Thoracic aorta (tissue), 2 donors: ENCODE data around the gene GAGE13. TPM values are rescaled to one million over a fixed set of nuclear protein-coding genes. Genes with fewer than 3 reads are reported as not detected.
"Not testable (repeated sequence)": the region's sequence is repeated elsewhere in the genome, so short reads cannot be mapped to it uniquely, and the experiment has no call there.

Experiments
- ATAC-seq: fragments of 150-250 bp; one replicate; pipeline ENCODE4 v1.8.0; 2017; ENCODE audit warnings: low read depth; ENCODE audit not compliant: insufficient number of reproducible peaks, low FRiP score
- DNase-seq: peaks from one replicate; pipeline ENCODE4 v3.0.0-alpha.2; 2020; ENCODE audit warnings: low spot score
- H3K27ac ChIP-seq, 2 donors: fragments of 200-600 bp; sonication (generic); 1 replicate in 1 of 2; 2 replicates in 1 of 2; pipeline ENCODE4 v1.5.1; 2016; ENCODE audit warnings: mild to moderate bottlenecking in 2 of 2, moderate library complexity in 2 of 2
- H3K27me3 ChIP-seq: fragments of 200-600 bp; sonication (generic); replicated peaks from 2 replicates; pipeline ENCODE4 v1.6.0; 2016; ENCODE audit warnings: mild to moderate bottlenecking; ENCODE audit not compliant: insufficient read depth
- H3K36me3 ChIP-seq: fragments of 200-600 bp; sonication (generic); one replicate; pipeline ENCODE4 v1.5.1; 2016
- H3K4me1 ChIP-seq, 2 donors: fragments of 200-600 bp; sonication (generic); 1 replicate in 1 of 2; 2 replicates in 1 of 2; pipeline versions ENCODE4 v1.5.1 to v1.6.0; 2016; ENCODE audit warnings: low read depth in 2 of 2, mild to moderate bottlenecking in 1 of 2; ENCODE audit not compliant: control insufficient read depth in 1 of 2
- H3K4me3 ChIP-seq: fragments of 200-600 bp; sonication (generic); 2 replicates; pipeline ENCODE4 v1.5.1; 2016; ENCODE audit warnings: mild to moderate bottlenecking
- H3K9me3 ChIP-seq: fragments of 200-600 bp; sonication (generic); 2 replicates; pipeline ENCODE4 v1.5.1; 2016
- CTCF ChIP-seq: fragments of 200-600 bp; sonication (generic); IDR thresholded peaks from one replicate; pipeline ENCODE4 v1.5.1; 2019; ENCODE audit warnings: antibody characterized with exemption
- total RNA-seq, 2 donors: library from RNA; depleted of rRNA; stranded (reverse); fragments of >200 nt; gene quantifications; one replicate each; pipeline versions ENCODE4 v1.1.0 to v1.2.3, GENCODE V29; 2016

GAGE13 gene
- total RNA-seq, 2 donors from 2014 or later, result not detected

GRCh38 chrX:49312176-49312575 is 19.2 kb upstream of the GAGE13 start:
- ATAC-seq, result no peak
- DNase-seq, result no peak
- Histone ChIP-seq H3K9me3 (no peaks in the 10 kb centered on the region), H3K4me3 (no peak overlapping the region), H3K4me1 (peaks cover 0 to 7% of the 10 kb centered on the region in 2 donors), H3K27me3 (no peaks in the 10 kb centered on the region), H3K27ac (no peak overlapping the region), H3K36me3 (no peaks in the 10 kb centered on the region)
- no peak for TF ChIP-seq CTCF

- Histone ChIP-seq H3K36me3 (no peaks in the 10 kb centered on the region), H3K9me3 (no peaks in the 10 kb centered on the region), H3K4me1 (no peaks in the 10 kb centered on the region), H3K27ac (no peak overlapping the region), H3K4me3 (no peak overlapping the region), H3K27me3 (no peaks in the 10 kb centered on the region)
- ATAC-seq (no peak), DNase-seq (no peak)
- no peak for TF ChIP-seq CTCF
Measured at GRCh38 chrX:49316085-49316484, 15.3 kb upstream of the GAGE13 start.

GRCh38 chrX:49321737-49322136 is 9.6 kb upstream of the GAGE13 start, which contains the start of gene GAGE12J:
TSS of gene GAGE12J (plus strand) at chrX:49322037. CDS start at chrX:49323194, 1,157 bp downstream.
- H3K36me3 ChIP-seq, H3K27me3 ChIP-seq, H3K4me3 ChIP-seq, ATAC-seq, H3K9me3 ChIP-seq, H3K4me1 ChIP-seq, H3K27ac ChIP-seq, DNase-seq: not testable (repeated sequence)

- ATAC-seq, H3K36me3 ChIP-seq: not testable (repeated sequence)
Measured at GRCh38 chrX:49322266-49322665, 9.1 kb upstream of the GAGE13 start.

GRCh38 chrX:49323735-49324134 is 7.6 kb upstream of the GAGE13 start:
- DNase-seq, H3K36me3 ChIP-seq, ATAC-seq, H3K4me3 ChIP-seq, H3K27ac ChIP-seq, H3K9me3 ChIP-seq, H3K27me3 ChIP-seq, H3K4me1 ChIP-seq: not testable (repeated sequence)

More at GRCh38 chrX:49322266-49322665, 9.1 kb upstream of the GAGE13 start:
- not testable (repeated sequence) for H3K4me3 ChIP-seq, H3K27me3 ChIP-seq, H3K4me1 ChIP-seq, H3K27ac ChIP-seq, DNase-seq, H3K9me3 ChIP-seq

- not testable (repeated sequence) for H3K4me1 ChIP-seq, H3K27ac ChIP-seq, DNase-seq, H3K9me3 ChIP-seq, H3K36me3 ChIP-seq, ATAC-seq, H3K4me3 ChIP-seq, H3K27me3 ChIP-seq
Measured at GRCh38 chrX:49330421-49330820, 961 bp upstream of the GAGE13 start.

- not testable (repeated sequence) for DNase-seq, H3K27ac ChIP-seq, H3K36me3 ChIP-seq, H3K4me3 ChIP-seq, H3K27me3 ChIP-seq, H3K9me3 ChIP-seq, H3K4me1 ChIP-seq, ATAC-seq
Measured at GRCh38 chrX:49331841-49332240, 459 bp downstream of the GAGE13 start.

- not testable (repeated sequence) for ATAC-seq, H3K36me3 ChIP-seq, H3K4me1 ChIP-seq, H3K27ac ChIP-seq, DNase-seq, H3K9me3 ChIP-seq, H3K4me3 ChIP-seq, H3K27me3 ChIP-seq
Measured at GRCh38 chrX:49341449-49341848, 10.1 kb downstream of the GAGE13 start.

- not testable (repeated sequence) for DNase-seq, H3K27me3 ChIP-seq, H3K27ac ChIP-seq, H3K36me3 ChIP-seq, ATAC-seq, H3K9me3 ChIP-seq, H3K4me3 ChIP-seq, H3K4me1 ChIP-seq
Measured at GRCh38 chrX:49344496-49345175, 13.3 kb downstream of the GAGE13 start.

- not testable (repeated sequence) for H3K4me1 ChIP-seq, ATAC-seq, DNase-seq, H3K9me3 ChIP-seq, H3K4me3 ChIP-seq, H3K27me3 ChIP-seq, H3K27ac ChIP-seq, H3K36me3 ChIP-seq
Measured at GRCh38 chrX:49345402-49345801, 14.0 kb downstream of the GAGE13 start.

- not testable (repeated sequence) for DNase-seq, H3K36me3 ChIP-seq, H3K4me1 ChIP-seq, H3K27me3 ChIP-seq, ATAC-seq, H3K9me3 ChIP-seq, H3K27ac ChIP-seq, H3K4me3 ChIP-seq
Measured at GRCh38 chrX:49346150-49346549, 14.8 kb downstream of the GAGE13 start.
